AG20443 (cell line): ENCODE data around the gene TNRC18.
"Not testable (repeated sequence)": the region's sequence is repeated elsewhere in the genome, so short reads cannot be mapped to it uniquely, and the experiment has no call there.

Experiments
- DNase-seq: peaks from one replicate; pipeline ENCODE4 v3.0.0; 2012; ENCODE audit warnings: low spot score, mixed read lengths

TNRC18 gene

DNA sequence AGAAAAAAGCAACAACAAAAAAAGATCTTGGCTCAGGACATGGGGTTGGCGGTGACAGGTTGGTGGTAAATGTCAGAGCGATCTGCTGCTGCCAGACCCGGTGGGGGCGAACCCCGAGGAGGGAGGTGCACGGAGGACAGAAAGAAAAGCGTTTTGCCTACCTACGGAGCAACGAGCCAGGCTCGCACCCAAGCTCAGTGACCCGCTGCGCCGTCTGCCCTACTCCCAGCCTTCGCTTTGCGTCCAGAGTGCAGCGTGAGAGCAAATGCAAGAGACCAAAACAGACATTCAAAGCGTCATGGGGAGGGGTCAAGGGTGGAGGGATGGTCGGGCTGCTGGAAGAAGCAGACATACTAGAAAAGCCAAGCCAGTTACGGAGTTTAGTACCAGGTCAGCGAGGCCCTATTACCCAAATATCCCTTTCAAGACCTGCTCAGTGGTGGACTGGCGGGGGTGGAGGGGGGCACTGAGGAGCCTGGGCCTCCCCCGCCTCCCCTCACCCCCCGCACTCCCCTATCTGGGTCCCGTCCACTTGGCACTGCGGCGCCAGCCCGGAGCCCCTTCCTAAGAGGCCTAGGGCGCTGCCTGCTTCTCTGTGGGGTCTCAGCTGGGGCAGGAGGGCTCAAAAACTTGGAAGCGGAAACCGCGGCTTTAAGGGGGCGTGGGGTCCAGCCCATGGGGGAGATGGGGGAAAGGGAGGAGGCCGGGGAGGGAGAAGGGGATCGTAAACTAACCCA lies 74.0 kb downstream of the TNRC18 start:
- no peak for DNase-seq

DNA sequence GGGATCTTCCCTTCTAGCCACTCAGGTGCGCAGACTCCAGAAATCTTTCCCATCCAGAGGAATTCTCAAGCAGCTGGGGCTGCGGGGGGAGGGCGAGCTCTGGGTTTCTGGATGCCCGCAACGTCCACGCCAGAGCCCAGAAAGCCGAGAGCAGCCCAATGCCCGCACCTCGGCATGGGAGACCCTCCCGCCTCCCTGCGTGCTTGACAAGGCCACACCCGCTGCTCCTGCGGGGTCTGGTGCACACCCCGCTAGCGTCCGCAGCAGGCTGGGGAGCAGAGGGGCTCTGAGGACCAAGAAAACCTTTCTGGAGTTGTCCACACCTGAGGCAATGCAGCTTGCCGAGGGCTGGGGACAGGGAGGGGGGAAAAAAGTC lies 74.6 kb downstream of the TNRC18 start:
- no peak for DNase-seq

GRCh38 chr7:5348134-5349004 lies 75.3 kb downstream of the TNRC18 start:
- DNase-seq = no peak

DNA sequence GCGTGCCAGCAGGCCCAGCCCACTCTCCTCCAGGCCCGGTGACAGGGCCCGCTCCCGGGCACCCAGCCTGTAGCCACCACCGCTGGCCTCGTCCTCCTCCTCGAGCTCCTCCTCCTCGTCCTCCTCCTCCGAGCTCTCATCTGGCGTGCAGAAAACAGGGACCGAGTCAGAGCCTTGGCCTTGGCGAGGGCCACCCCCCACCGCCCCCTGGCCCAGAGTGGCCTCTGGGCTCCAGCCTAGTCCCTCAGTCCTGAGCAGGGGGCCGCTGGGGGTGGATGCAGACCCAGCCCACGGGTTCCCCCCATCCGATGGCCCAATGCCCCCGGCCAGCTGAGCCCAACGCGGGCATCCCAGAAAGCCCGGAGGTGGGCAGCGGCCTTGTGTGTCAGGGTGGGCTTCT lies 78.0 kb downstream of the TNRC18 start:
- no peak for DNase-seq

DNA sequence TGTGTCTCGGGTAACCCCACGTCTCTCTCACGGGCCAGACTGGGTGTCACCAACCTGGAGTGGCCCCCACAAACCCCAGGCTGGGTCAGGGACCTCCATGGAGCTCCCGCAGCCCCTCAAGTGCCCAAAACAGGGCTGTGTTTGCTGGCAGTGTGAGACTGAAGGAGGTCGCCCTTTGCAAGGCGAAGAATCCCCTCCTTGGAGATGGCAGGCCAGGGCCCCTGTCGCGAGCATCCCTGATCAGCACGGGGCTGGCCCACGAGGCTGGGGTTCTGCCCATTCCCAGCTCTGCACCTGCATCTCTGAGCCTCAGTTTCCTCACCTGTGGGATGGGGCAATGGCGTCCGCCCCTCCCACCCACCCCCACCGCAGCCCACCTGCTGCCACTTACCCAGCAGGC lies 78.5 kb downstream of the TNRC18 start:
- no peak for DNase-seq

GRCh38 chr7:5344342-5344741 lies 79.3 kb downstream of the TNRC18 start:
- DNase-seq = no peak

DNA sequence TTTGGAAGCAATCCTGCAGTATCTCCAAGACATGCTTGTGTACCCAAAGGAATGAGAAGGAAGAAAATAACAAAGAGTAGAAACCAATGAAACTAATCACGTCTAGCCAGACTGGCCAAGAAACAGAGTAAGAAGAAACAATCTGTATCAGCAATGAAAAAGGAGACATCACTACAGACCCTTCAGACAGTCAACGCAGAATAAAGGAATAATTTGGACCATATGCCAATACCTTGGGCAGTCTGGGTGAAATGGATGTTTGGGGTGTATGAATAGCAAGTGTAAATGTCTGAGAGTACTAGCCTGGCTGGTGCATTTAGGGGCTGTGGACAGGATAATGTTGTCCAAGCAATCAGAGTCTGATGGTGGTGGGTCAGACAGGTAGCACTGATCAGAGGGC lies 79.8 kb downstream of the TNRC18 start:
- DNase-seq = no peak

- DNase-seq = no peak
Measured at GRCh38 chr7:5342631-5343030, 81.0 kb downstream of the TNRC18 start.

GRCh38 chr7:5339955-5340354 lies 83.7 kb downstream of the TNRC18 start:
- DNase-seq = no peak

DNA sequence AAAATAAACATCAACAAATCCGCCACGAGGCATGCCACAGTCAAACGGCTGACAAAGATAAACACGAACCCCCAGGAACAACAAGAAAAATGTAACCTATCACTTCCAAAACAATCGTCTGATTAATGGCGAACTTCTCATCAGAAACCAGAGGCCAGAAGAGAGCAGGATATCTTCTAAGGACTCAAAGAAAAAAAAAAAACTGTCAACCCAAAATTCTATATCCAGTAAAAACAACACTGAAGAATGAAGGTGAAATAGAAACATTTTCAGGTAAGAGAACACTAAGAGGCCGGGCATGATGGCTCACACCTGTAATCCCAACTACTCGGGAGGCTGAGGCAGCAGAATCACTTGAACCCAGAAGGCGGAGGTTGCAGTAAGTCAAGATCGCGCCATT lies 86.6 kb downstream of the TNRC18 start:
- DNase-seq = no peak

DNA sequence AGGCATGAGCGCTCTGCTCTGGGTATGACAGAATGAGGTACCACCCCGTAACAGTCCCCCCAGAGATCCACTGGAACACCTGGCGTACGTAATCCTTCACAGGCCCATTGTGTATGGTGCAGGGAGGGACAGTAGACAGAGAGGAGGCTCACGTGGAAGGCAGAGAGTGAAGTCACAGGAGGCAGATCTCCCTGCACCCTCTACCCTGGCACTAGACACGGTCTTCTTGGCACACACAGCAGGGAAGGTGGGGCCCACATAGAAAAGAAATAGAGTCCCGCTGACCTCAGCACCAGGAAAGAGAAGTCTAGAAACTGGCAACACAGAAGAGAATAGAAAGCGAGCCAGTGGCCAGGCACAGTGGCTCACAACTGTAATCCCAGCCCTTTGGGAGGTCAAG lies 89.0 kb downstream of the TNRC18 start:
- DNase-seq = no peak

DNA sequence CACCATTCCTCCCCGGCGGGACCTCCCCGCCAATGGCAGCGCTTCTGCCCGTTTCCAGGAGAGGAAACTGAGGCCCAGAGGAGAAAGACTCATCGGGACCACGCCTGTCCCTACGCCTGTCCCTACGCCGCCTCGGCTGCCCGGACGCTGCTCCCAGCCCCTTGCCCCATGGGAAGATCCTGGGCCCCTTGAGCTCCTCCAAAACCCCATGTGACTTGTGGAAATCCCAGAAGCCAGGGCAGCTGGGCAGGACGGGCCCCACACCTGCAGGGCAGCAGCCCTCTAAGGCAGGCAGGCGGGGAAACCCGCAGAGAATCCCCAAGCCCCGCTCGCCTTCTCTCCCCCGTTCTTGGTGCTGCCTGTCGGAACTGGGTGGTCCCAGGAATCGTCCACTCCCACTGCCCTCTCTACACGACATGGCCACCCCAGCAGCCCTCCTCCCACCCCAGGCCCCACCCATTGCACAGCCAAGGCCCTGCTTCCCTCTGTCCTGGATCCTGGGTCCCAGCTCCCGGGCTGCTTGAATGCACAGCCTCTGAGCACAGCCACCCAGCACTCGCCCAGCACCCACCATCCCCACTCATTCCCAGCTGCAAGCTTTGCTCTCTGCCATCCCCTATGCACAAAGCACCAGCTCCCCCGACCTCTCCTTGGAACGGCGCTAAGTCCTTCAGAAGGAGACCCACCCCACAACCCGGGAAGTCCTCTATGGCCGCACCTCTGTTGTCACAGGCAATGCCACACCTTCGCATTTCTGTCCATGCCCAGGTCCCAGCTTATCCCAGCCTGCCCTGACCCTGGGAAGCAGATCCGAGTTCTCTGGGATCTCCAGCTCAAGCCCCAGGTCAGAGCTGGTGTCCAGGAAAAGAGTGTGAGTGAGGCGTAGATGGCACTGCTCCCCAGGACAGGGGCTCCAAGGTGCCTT lies 90.3 kb downstream of the TNRC18 start:
- DNase-seq = no peak

DNA sequence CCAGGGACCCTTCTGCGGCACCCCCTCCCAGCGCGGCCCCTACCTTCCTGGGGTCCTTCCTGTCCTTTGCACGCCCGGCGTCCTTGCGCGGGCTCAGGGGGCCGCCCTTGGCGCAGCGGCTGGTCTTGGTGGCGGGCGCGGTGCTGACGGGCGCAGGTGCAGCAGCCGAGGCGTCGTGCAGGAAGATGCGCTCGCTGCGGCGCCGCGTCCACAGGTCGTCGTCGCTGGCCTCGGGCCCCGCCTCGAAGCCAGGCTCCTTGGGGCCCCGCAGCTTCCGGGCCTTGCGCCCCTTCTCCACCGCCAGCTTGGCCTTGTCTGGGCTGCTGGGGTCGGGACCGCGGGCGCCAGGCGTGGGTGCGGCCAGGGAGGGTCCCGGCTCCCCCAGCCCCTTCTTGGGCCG lies 91.1 kb downstream of the TNRC18 start:
- DNase-seq = no peak

DNA sequence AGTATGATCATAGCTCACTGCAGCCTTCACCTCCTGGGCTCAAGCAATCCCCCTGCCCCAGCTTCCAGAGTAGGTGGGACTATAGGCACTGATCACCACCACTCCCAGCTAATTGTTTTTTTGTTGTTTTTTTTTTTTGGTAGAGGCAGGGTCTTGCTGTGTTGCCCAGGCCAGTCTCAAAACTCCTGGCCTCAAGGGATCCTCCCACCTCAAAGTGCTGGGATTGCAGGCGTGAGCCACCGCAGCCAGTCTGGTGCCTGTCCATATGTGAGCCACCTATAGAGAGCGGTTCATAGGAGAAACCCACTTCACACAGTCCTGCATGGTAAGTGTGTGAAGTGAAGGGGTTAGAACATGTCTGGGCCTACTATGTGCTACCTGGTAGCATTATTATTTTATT lies 93.3 kb downstream of the TNRC18 start:
- DNase-seq = no peak

DNA sequence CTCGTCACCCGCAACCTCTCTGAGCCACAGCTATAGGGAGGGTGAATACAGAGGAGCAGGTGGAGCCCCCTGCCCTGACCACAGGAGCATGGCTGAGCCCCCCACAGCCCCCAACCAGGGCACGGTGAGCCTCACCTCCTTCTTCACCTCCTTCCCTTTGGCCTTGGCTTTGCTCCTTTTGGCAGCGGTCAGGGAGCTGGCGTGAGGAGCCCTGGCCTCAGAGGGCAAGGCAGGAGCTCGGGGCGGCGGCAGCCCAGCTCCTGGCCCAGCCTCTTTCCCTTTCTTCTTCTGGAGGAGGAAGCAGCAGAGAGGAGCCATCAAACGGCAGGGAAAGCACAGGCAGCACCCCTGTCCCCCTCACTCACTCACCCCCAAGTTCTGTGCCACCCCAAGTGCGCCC lies 98.7 kb downstream of the TNRC18 start:
- no peak for DNase-seq

- DNase-seq = not testable (repeated sequence)
Measured at GRCh38 chr7:5323800-5324781, 99.5 kb downstream of the TNRC18 start.

DNA sequence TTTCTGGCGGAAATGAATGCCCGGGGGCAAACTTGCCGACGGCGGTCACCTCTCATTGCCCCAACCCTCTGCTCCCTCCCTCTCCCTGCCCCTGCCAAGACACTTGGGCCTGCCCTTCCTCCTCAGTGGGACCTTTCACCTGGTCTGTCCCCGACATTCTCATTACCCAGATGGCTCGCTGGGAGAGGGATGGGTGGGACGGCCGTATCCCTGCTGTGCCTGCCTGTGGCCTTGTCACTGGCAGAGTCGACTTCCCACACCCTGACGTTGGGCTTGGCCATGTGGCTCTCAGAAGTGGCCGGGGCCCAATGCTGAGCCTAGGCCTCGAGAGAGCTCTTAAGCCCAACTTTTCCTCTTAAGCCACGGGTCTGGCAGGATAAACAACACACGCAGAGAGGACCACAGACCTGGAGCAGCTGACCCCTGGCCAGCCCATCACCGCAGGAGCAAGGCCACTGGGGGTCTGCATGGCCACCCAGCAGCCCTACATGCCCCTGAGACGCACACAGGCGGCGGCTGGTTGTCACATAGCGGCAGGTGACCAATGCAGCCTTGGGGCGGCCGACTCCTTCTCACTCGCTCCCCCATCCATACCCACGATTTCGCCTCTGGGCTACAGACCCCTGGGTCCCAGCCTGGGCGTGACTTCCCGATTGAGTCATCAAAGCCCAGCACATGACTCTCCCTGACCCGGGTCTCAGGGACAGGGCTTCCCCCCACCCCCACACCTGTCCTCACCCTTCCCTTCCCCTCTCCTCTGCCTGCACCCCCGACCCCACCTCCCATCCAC lies 100.8 kb downstream of the TNRC18 start:
- no peak for DNase-seq

DNA sequence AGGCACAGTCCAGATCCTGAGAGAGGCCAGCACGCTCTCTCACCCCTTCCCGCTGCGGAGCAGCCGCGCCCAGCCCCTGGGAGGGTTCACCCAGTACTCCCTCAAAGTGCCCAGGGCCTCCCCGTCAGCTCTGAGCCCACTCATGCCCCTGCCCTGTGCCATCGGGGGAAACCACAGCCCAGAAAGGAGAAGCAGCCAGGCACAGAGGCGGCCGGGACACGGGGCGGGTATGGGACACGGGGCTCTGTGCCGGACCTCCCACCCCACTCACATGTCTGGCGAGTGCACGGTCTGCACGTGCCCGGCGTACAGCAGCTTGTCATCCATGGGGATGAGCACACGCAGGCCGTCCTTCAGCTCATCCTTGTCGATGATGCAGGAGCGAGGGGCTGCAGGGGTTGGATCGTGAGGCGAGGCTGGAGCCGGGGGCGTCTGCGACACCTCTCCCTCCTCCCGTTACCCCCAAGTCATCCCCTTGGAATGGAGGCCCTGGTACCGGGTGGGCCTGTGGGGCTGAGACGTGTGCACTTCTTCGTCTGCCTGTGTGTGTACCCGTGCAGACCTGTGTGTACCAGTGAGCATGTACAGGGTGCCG lies 102.7 kb downstream of the TNRC18 start:
- DNase-seq = no peak

- no peak for DNase-seq
Measured at GRCh38 chr7:5320391-5320790, 103.2 kb downstream of the TNRC18 start.

GRCh38 chr7:5318613-5319012 lies 105.0 kb downstream of the TNRC18 start:
- DNase-seq = not testable (repeated sequence)
